ENCODE data around the gene GNG14.

- no peak for TF ChIP-seq EZH2 (IDR thresholded peaks at IDR 0.05; ENCODE audit: low read length, missing control alignments)
- TF ChIP-seq CTCF (conservative IDR thresholded peaks at IDR 0.05 in 1 of 2, IDR thresholded peaks at IDR 0.05 in 1 of 2; ENCODE audit: low read depth in 1 of 2, low read length in 2 of 2): no peak
These were observed 1.2 kb downstream of the GNG14 start for GRCh38 chr19:12689012-12689411.

Data from fibroblast of lung (primary cell).